ENCODE results near the gene NCF2. TPM values are rescaled to one million over a fixed set of nuclear protein-coding genes. Genes with fewer than 3 reads are reported as not detected.

NCF2 gene
- polyA plus RNA-seq, 3 donors = 4.0 to 30.8 (median 22.5) TPM

- H3K27ac ChIP-seq (ENCODE audit: low read depth, low read length) = no peak overlapping the region
- 94 to 97% (median 96%) methylated on average over 3 of the region's 3 CpGs for WGBS, 3 donors
Observed at GRCh38 chr1:183528577-183528976, 61.7 kb downstream of the NCF2 start.

GRCh38 chr1:183522104-183522503, 68.2 kb downstream of the NCF2 start:
- WGBS, 3 donors = 75 to 95% (median 94%) methylated on average over 1 of the region's 1 CpG
- no peak overlapping the region for H3K27ac ChIP-seq (ENCODE audit: low read depth, low read length)

DNA sequence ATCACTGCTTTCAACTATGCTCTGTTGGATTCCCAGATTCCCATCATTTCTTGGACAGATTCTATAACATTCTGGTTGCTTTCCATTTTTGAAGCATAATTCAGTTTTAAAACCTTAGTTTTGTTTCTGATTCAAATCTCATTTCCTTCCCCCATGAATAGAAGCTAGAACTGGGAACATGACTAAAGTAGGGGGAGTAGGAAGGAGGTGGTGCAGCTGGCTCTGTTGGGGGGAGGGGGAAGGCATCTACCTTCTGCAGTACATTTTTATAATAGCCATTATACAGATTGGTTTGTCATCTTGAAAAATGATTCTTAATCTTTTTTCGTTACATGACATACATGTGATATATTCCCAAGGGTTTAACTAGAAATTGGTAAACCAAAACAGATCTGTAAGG, 69.9 kb downstream of the NCF2 start:
- 72 to 83% (median 77%) methylated on average over 1 of the region's 1 CpG for WGBS, 3 donors
- H3K27ac ChIP-seq (ENCODE audit: low read depth, low read length) = no peak overlapping the region

- WGBS, 3 donors = 79 to 96% (median 92%) methylated on average over 6 of the region's 6 CpGs
- no peak overlapping the region for H3K27ac ChIP-seq (ENCODE audit: low read depth, low read length)
Observed at GRCh38 chr1:183517401-183517800, 72.9 kb downstream of the NCF2 start.

GRCh38 chr1:183516725-183517124, 73.5 kb downstream of the NCF2 start:
- no peak overlapping the region for H3K27ac ChIP-seq (ENCODE audit: low read depth, low read length)
- 87 to 92% (median 92%) methylated on average over 2 of the region's 2 CpGs for WGBS, 3 donors

- WGBS, 3 donors = 58 to 76% (median 70%) methylated on average over 2 of the region's 2 CpGs
- no peak overlapping the region for H3K27ac ChIP-seq (ENCODE audit: low read depth, low read length)
Observed at GRCh38 chr1:183515002-183515689, 75.1 kb downstream of the NCF2 start.

- WGBS, 3 donors = 72 to 94% (median 81%) methylated on average over 1 of the region's 1 CpG
Observed at GRCh38 chr1:183514235-183514634, 76.0 kb downstream of the NCF2 start.

DNA sequence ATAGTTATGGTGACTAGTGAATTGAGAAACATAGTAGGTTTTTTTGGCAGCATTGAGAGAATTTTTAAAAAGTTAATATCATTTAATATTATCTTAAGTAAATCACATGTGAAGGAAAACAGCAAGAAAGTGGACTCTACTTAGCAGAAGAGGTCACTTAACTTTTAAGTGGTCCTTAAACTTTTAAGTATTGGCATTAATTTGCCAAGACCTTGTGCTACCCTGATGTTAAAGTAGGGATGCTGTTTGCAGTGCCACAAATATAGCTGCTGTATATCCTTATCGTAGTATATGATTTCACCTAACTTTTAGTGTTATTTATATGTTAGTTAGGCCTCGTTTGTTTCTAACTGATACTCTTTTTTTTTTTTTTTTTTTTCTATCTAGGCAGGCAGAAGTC, 77.8 kb downstream of the NCF2 start:
- WGBS, 3 donors = 52 to 91% (median 85%) methylated on average over 2 of the region's 2 CpGs
- H3K27ac ChIP-seq (ENCODE audit: low read depth, low read length) = no peak overlapping the region

More at GRCh38 chr1:183514235-183514634, 76.0 kb downstream of the NCF2 start:
- H3K27ac ChIP-seq (ENCODE audit: low read depth, low read length) = no peak overlapping the region

DNA sequence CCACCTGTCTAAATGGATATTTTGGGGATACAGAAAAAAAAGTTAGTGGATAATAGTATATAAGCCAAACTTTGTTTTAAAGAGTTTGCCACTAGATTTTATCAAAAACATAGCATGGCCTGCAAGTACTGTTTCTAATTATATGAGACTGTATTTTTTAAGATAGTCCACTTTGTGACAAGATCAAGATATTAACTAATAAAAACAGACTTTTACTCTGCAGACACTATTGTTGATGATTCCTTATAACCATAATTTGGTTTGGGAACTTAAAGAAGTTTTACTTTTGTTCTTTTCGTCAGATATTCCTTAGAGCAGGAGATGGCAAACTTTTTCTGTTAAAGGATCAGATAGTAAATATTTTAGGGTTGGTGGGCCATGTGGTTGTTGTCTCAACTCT, 81.6 kb downstream of the NCF2 start:
- 90 to 98% (median 94%) methylated on average over 1 of the region's 1 CpG for WGBS, 3 donors
- H3K27ac ChIP-seq (ENCODE audit: low read depth, low read length) = no peak overlapping the region

DNA sequence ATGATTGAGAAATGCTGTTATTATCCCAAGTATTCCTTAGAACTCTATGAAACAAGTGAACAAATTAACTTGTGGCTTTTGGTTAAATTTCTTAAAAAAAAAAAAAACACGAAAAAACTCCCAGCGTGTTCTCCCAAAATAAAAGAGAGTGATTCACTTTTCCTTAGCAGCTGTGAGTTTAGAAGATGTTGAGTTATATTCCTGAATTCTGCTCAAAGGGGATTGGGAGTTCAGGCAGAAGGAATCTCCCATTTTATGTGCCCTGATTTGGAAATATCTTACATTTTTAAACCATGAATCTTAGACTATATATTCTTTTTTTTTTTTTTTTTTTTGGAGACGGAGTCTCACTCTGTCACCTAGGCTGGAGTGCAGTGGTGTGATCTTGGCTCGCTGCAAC, 83.7 kb downstream of the NCF2 start:
- 82 to 91% (median 84%) methylated on average over 4 of the region's 4 CpGs for WGBS, 3 donors
- H3K27ac ChIP-seq (ENCODE audit: low read depth, low read length) = no peak overlapping the region

Other genes with a start within 250 kb of the NCF2 start
- gene NMNAT2, start 172.1 kb downstream of the NCF2 start, polyA plus RNA-seq = 1 to 10 TPM in 2 of 3 donors, under 1 TPM in 1; 0.90 to 1.9 (median 1.3) TPM
- 10 to 100 TPM; 14.3 to 16.5 (median 16.3) TPM for gene SMG7, start 118.0 kb downstream of the NCF2 start, polyA plus RNA-seq
- 100 to 1,000 TPM in 1 of 3 donors, 10 to 100 TPM in 2; 30.5 to 137 (median 73.8) TPM for gene ARPC5, start 45.3 kb upstream of the NCF2 start, polyA plus RNA-seq
- under 1 TPM in 1 of 3 donors, not detected in 2; 0.02 TPM for gene APOBEC4, start 62.9 kb upstream of the NCF2 start, polyA plus RNA-seq
- gene RGL1, start 214.7 kb upstream of the NCF2 start, polyA plus RNA-seq = 10 to 100 TPM in 2 of 3 donors, 1 to 10 TPM in 1; 3.2 to 34.4 (median 18.4) TPM

Data from adipose tissue (tissue), 3 donors.